GM21737 (cell line): ENCODE measurements around the gene ZNF346.

ENCODE experiments used
- ATAC-seq: cut with Tn5 transposase; IDR thresholded peaks from one replicate; pipeline ENCODE4 v1.9.1; 2021; ENCODE audit warnings: mild to moderate bottlenecking, moderate library complexity; ENCODE audit not compliant: unreplicated experiment

The ZNF346 gene

DNA sequence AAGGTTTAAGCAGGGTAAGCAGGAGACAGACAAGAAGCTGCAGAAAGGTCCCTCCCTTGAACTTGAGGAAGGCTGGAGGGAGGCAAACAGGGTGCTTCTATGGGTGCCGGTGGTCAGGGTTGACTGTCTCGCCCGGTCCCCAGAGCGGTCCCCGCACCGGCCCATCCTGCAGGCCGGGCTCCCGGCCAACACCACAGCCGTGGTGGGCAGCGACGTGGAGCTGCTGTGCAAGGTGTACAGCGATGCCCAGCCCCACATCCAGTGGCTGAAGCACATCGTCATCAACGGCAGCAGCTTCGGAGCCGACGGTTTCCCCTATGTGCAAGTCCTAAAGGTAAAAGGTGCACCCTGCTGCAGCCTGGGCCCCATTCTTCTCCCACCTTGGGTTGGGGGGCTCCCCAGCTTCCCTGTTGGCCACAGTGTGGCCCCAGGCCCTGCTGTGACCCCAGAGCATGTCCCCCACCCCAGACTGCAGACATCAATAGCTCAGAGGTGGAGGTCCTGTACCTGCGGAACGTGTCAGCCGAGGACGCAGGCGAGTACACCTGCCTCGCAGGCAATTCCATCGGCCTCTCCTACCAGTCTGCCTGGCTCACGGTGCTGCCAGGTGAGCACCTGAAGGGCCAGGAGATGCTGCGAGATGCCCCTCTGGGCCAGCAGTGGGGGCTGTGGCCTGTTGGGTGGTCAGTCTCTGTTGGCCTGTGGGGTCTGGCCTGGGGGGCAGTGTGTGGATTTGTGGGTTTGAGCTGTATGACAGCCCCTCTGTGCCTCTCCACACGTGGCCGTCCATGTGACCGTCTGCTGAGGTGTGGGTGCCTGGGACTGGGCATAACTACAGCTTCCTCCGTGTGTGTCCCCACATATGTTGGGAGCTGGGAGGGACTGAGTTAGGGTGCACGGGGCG is 69.9 kb downstream of the ZNF346 start:
- ATAC-seq = no peak

- ATAC-seq = no peak
These were observed 70.7 kb downstream of the ZNF346 start for GRCh38 chr5:177093082-177093712.

- ATAC-seq = no peak
These were observed 71.3 kb downstream of the ZNF346 start for GRCh38 chr5:177093803-177094202.

DNA sequence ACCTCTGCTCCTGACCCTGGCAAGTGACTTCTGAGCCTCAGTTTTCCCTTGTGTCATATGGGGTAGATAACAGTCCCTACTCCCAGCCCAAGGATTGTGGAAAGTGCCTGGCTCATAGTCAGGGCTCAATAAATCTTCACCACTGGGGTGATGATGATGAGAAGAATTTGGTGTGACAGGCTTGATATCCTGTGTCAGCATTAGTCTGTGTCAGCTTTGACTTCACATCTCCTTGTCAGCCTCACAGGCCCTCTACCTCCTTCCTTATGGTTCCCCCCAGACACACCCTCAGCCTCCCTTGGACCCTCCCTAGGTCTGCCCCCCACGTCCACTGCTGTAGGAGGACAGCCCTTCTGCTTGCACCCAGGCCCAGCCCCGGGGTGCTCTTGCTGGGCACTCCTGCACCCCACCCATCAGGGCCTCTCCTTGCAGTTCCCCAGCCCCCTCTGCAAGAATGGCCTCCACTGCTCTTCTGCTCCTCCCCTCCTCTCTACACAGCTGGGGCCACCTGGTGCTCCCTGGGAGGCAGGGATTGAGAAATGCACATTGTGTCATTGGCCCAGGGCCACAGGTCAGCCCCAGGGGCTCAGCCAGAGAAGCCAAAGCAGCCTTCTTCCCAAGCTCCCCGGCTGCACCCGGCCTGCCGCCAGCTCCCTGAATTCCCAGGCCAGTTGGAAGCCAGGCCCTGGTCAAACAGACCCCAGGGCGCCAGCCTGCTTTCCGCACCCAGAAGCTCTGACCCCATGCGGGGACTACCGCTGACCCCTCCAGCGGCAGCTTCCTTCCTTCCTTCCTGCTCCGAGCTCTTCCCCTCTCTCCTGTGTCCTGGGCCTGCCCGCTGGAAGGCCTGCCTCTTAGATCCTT is 72.0 kb downstream of the ZNF346 start:
- no peak for ATAC-seq

- no peak for ATAC-seq
These were observed 72.7 kb downstream of the ZNF346 start for GRCh38 chr5:177095088-177095669.

GRCh38 chr5:177096162-177097015 is 73.9 kb downstream of the ZNF346 start:
- ATAC-seq = no peak

DNA sequence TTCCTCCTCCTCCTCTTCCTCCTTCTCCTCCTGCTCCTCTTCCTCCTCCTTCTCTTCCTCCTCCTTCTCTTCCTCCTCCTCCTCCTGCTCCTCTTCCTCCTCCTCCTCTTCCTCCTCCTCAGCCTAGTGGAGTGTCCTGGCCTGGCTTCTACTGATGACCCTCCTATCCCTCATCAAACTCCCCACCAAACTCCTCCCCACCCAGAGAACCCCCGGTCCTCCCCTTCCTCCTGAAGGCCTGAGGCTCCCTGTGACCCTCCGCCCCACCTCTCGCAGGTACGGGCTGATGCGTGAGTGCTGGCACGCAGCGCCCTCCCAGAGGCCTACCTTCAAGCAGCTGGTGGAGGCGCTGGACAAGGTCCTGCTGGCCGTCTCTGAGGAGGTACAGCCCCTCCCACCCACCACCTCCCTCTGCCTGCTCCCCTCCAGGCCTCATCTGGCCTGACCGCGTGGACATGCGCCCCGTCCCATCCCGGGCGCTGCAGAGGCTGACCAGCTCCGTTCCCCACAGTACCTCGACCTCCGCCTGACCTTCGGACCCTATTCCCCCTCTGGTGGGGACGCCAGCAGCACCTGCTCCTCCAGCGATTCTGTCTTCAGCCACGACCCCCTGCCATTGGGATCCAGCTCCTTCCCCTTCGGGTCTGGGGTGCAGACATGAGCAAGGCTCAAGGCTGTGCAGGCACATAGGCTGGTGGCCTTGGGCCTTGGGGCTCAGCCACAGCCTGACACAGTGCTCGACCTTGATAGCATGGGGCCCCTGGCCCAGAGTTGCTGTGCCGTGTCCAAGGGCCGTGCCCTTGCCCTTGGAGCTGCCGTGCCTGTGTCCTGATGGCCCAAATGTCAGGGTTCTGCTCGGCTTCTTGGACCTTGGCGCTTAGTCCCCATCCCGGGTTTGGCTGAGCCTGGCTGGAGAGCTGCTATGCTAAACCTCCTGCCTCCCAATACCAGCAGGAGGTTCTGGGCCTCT is 74.8 kb downstream of the ZNF346 start:
- no peak for ATAC-seq

GRCh38 chr5:177098120-177098469 is 75.6 kb downstream of the ZNF346 start:
- no peak for ATAC-seq

DNA sequence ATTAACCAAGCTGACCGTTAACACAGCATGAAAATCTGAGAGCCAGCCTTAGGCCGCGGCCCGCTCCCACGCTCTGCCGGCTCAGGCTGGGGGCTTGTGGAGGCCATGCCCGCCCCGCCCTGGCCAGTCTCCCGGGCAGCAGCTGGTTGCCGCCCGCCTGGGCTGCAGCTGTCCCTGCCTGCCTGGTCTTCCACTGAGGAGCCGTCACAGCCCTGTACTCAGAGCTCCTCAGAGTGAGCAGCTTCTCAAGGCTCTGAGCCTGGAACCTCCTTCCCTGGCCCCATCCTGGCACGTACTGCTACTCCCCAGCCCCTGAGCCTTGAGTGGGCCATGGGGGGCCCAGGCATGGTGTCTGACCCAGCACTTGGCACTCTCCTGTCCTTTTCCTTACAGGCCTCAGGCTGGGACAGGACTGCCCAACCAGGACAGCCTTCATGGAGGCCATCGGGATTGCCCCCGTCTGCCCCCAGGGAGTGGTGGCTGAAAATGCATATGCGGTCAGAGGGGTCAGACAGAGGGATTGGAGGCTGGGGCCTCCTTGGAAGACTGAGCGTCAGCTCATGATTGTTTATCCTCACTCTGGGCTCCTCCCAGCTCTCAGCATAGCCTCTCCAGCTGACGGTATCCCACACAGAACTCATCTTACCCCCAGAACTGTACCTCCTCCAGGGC is 76.1 kb downstream of the ZNF346 start:
- ATAC-seq = no peak

DNA sequence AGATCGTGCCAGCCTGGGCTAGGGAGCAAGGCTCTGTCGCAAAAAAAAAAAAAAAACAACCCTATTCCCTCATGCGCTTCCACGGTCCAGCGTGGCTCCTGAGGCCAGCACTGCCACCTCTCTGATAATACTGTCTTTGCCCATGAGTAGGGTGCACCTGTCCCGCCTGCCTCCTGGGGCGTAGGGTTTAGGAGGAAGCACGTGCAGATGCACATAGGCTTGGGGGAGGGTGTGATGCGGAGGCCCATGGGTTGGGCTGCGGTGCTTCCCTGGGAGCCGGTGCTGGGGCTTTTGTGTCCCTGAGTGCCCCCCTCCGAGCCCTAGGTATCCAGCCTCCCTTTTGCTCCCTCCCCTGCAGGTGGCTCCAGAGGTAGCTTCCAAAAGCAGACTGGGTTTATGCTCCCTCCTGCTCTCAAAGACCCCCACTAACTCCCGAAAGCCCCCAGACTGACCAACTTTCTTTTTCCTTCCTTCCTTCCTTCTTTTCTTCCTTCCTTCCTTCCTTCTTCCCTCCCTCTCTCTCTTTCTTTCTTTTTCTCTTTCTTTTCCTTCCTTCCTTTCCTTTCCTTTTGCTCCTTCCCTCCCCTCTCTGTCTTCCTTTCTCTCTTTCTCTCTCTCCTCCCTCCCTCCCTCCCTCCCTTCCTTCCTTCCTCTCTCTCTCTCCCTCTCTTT is 77.1 kb downstream of the ZNF346 start:
- ATAC-seq = no peak

DNA sequence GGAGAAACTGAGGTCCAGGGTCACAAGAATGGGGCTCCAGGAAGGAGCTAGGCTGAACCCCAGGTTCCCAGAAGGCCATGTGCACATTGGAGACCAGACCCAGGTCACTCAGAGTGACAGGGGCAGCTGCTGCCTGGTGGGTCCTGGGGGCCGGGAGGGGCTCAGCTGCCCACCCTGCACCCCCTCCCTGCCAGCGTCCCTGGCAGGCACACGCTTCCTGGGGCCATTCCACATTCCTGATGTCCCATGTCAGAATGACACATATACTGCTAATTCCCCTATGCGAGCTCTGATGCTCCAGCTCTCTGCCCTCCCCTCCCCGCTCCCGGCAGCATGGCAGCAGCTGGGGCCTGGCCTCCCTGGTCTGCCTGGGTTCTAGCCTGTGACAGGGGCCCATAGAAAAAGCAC is 78.2 kb downstream of the ZNF346 start:
- ATAC-seq = no peak

- ATAC-seq = no peak
These were observed 81.2 kb downstream of the ZNF346 start for GRCh38 chr5:177103523-177104253.

- ATAC-seq = no peak
These were observed 83.4 kb downstream of the ZNF346 start for GRCh38 chr5:177105691-177106476.

DNA sequence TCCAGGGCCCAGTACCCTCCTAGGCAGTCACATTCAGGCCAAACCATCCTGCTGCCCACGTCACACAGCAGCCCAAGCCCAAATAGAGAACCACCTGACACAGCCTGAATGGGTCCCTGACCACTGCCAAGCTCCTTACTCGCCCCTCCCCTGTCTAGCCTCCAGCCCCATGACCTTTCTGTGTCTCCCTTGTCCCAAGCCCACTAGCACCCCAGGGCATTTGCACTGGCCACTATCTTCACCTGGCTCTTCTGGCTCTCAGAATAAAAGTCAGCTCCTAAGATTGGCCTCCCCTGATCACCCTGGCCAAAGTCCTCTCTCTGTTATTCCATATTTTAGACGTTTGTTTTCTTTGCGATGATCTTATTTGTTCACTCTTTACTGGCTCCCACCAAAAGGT is 84.7 kb downstream of the ZNF346 start:
- ATAC-seq = no peak

DNA sequence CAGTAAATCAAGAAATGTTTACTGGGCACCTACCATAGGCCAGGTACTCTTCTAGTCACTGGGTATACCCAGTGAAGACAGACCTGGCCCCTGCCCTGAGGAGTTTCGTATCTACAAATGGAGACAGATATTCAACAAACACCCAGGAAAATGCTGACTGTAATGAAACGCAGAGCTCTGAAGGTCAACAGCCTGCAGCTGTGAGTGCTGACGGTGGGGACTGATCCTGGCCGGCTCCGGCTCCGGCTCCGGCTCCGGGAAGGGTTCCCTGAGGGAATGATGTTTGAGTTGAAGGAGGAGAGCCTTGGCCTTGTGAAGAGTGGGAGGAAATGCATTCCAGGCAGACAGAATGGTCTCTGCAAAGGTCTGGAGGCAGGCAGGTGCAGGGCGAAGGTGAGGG is 87.3 kb downstream of the ZNF346 start:
- ATAC-seq = no peak

DNA sequence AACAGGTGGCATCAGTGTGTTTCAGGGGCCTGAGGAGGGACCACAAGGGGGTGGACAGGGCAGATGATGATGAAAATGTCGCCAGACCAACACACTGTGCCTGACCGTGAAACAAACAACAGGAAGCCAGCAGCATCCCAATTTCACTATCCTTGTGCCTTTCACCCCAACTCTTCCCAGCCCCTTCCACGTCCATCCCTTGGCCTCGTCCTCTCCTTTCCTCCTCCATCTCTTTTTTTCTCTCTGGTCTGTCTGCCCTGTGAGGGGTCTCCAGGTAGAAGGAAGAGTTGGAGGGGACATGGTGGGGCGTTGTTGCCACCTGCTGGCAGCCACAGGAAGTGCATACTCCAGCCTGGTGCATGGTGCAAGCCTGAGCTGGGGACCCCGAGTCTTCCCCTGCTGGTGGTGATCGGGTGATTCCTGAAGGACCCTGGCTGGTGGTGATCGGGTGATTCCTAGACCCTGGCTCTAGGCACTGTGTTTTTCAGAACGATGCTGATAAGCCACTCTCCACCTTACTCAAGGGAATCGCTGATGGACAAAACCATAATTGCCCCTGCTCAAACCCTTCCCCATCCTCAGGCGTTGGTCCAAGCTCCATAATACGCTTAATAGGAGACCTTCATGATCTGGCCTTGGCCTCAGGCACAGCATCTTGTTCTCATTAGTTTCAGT is 89.4 kb downstream of the ZNF346 start:
- ATAC-seq = no peak
